IMR-90 (cell line): ENCODE data around the gene ZNF800. TPM values are rescaled to one million over a fixed set of nuclear protein-coding genes. Genes with fewer than 3 reads are reported as not detected.

ENCODE experiments used
- ATAC-seq: fragments of 200-7000 bp; cut with Tn5 transposase; 2 replicates; pipeline ENCODE4 v1.9.1; 2020; ENCODE audit warnings: low read depth, mild to moderate bottlenecking, moderate library complexity
- BruUV-seq: library from RNA; stranded (reverse); fragments of 400-500 nt; replicated peaks from 2 replicates; lab custom pipeline; 2021; lab: Mats Ljungman, UMichigan
- CTCF ChIA-PET: fragments of 300-600 bp; formaldehyde crosslinking; extraction: SDS; loops from one replicate; lab custom pipeline; 2021; ENCODE audit warnings: antibody characterized with exemption; lab: Yijun Ruan, JAX
- POLR2A ChIA-PET: fragments of 300-600 bp; sonication (Branson Sonifier 250); formaldehyde crosslinking; loops from one replicate; lab custom pipeline; 2022; ENCODE audit warnings: antibody characterized with exemption; ENCODE audit not compliant: unreplicated experiment; lab: Charles Lee
- DNase-seq: peaks from one replicate; pipeline ENCODE4 v3.0.0; 2013
- H2AFZ ChIP-seq: replicated peaks from 2 replicates; pipeline ENCODE3; 2013; ENCODE audit warnings: low read length, mild to moderate bottlenecking; ENCODE audit not compliant: poor library complexity
- H2AK5ac ChIP-seq: 2 replicates; pipeline ENCODE4 v1.6.1; 2013; ENCODE audit warnings: low read depth, low read length, inconsistent platforms
- H2AK9ac ChIP-seq: replicated peaks from 2 replicates; pipeline ENCODE3; 2013; ENCODE audit warnings: mild to moderate bottlenecking, low read depth, low read length, moderate library complexity; ENCODE audit not compliant: poor library complexity
- H2BK120ac ChIP-seq: 2 replicates; pipeline ENCODE4 v1.6.1; 2013; ENCODE audit warnings: low read depth, low read length, inconsistent platforms
- H2BK15ac ChIP-seq: 3 replicates; pipeline ENCODE4 v1.6.1; 2013; ENCODE audit warnings: low read depth, low read length, inconsistent platforms
- H2BK20ac ChIP-seq: 2 replicates; pipeline ENCODE4 v1.6.1; 2013; ENCODE audit warnings: low read depth, mild to moderate bottlenecking, inconsistent platforms, low read length, moderate library complexity
- H2BK5ac ChIP-seq: 2 replicates; pipeline ENCODE4 v1.6.1; 2013; ENCODE audit warnings: mild to moderate bottlenecking, low read depth, low read length, inconsistent platforms; ENCODE audit not compliant: poor library complexity, severe bottlenecking
- H3K14ac ChIP-seq: replicated peaks from 2 replicates; pipeline ENCODE4 v1.6.1; 2013; ENCODE audit warnings: low read depth, low read length, inconsistent platforms
- H3K18ac ChIP-seq: 2 replicates; pipeline ENCODE4 v1.6.1; 2013; ENCODE audit warnings: low read depth, low read length, control low read depth
- H3K23ac ChIP-seq: 2 replicates; pipeline ENCODE4 v1.6.1; 2013; ENCODE audit warnings: low read depth, low read length, inconsistent platforms
- H3K27ac ChIP-seq: 2 replicates; pipeline ENCODE4 v1.5.1; 2013; ENCODE audit warnings: mild to moderate bottlenecking, control low read depth, low read length; ENCODE audit not compliant: insufficient read depth
- H3K27me3 ChIP-seq: 2 replicates; pipeline ENCODE4 v1.6.1; 2013; ENCODE audit warnings: low read length; ENCODE audit not compliant: control insufficient read depth, insufficient read depth
- H3K36me3 ChIP-seq: 2 replicates; pipeline ENCODE4 v1.6.1; 2013; ENCODE audit warnings: low read length, mixed read lengths; ENCODE audit not compliant: control insufficient read depth, insufficient read depth
- H3K4ac ChIP-seq: 2 replicates; pipeline ENCODE4 v1.6.1; 2013; ENCODE audit warnings: low read depth, low read length, inconsistent platforms
- H3K4me1 ChIP-seq: 2 replicates; pipeline ENCODE4 v1.6.1; 2013; ENCODE audit warnings: low read length, mixed read lengths; ENCODE audit not compliant: control insufficient read depth, insufficient read depth
- H3K4me2 ChIP-seq: 2 replicates; pipeline ENCODE4 v1.6.1; 2013; ENCODE audit warnings: low read depth, mild to moderate bottlenecking, control low read depth, low read length, moderate library complexity
- H3K4me3 ChIP-seq: 2 replicates; pipeline ENCODE4 v1.5.1; 2013; ENCODE audit warnings: low read depth, mild to moderate bottlenecking, control low read depth, low read length, moderate library complexity; ENCODE audit not compliant: insufficient read depth
- H3K56ac ChIP-seq: 2 replicates; pipeline ENCODE4 v1.6.1; 2013; ENCODE audit warnings: low read length, inconsistent platforms; ENCODE audit not compliant: insufficient read depth; ENCODE audit errors: extremely low read depth
- H3K79me1 ChIP-seq, 2 experiments: 2 replicates each; pipeline ENCODE4 v1.6.1; 2013; ENCODE audit warnings: low read length in 2 of 2, inconsistent platforms in 1 of 2, low read depth in 1 of 2
- H3K9ac ChIP-seq: 2 replicates; pipeline ENCODE4 v1.6.1; 2013; ENCODE audit warnings: low read depth, low read length, control low read depth
- H3K9me1 ChIP-seq: 2 replicates; pipeline ENCODE4 v1.6.1; 2013; ENCODE audit warnings: low read length, inconsistent platforms; ENCODE audit not compliant: insufficient read depth
- H3K9me3 ChIP-seq: 2 replicates; pipeline ENCODE4 v1.6.1; 2013; ENCODE audit warnings: low read length; ENCODE audit not compliant: control insufficient read depth, insufficient read depth
- H4K20me1 ChIP-seq: 2 replicates; pipeline ENCODE4 v1.6.1; 2013; ENCODE audit warnings: low read length, inconsistent platforms; ENCODE audit not compliant: insufficient read depth
- H4K5ac ChIP-seq: 2 replicates; pipeline ENCODE4 v1.6.1; 2013; ENCODE audit warnings: mild to moderate bottlenecking, low read depth, low read length, control low read depth
- H4K8ac ChIP-seq, 2 experiments: 2 replicates each; pipeline ENCODE4 v1.6.1; 2013; ENCODE audit warnings: low read depth in 2 of 2, low read length in 2 of 2, control low read depth in 1 of 2, inconsistent platforms in 1 of 2
- H4K91ac ChIP-seq: 2 replicates; pipeline ENCODE4 v1.6.1; 2013; ENCODE audit warnings: low read depth, low read length, inconsistent platforms; ENCODE audit not compliant: insufficient read depth
- RAD21 ChIP-seq: IDR thresholded peaks from 2 replicates; pipeline ENCODE4 v1.6.1; 2012; ENCODE audit warnings: low read length, improper control_type of control experiment
- RFX5 ChIP-seq: IDR thresholded peaks from 2 replicates; pipeline ENCODE4 v1.8.0; 2012; ENCODE audit warnings: low read depth, mild to moderate bottlenecking, low read length, moderate library complexity
- WGBS, 2 experiments: methylation state at CpG; one replicate each; pipeline versions ENCODE4 v1.1.5 to v1.1.7; 2013; ENCODE audit warnings: missing lambda C conversion rate in 2 of 2; ENCODE audit not compliant: insufficient read length in 1 of 2; ENCODE audit errors: extremely low coverage in 2 of 2; 5-methylcytosine and 5-hydroxymethylcytosine counted together
- dilution Hi-C: fragments of 300-500 bp; cut with HindIII; formaldehyde crosslinking; loops from one replicate; pipeline ENCODE4 v1.14.3; 2018; ENCODE audit warnings: low sequenced_read_pairs; ENCODE audit not compliant: unreplicated experiment
- in situ Hi-C: fragments of 300-500 bp; cut with MboI; formaldehyde crosslinking; loops from 3 replicates; pipeline ENCODE4 v1.14.3; 2019; ENCODE audit warnings: low sequenced_read_pairs, inconsistent platforms, mixed read lengths
- intact Hi-C: fragments of 100-400 bp; cut with micrococcal nuclease; formaldehyde crosslinking; loops from 2 replicates; pipeline ENCODE4 v1.10.0; 2022
- polyA plus RNA-seq, 3 experiments: library from polyadenylated mRNA; depleted of rRNA; stranded (reverse); fragments of >200 nt; gene quantifications; 2 replicates each; pipeline ENCODE4 v1.2.3, GENCODE V29; 2012; ENCODE audit warnings: low replicate concordance in 1 of 3
- total RNA-seq: library from RNA; depleted of rRNA; stranded (reverse); fragments of >200 nt; gene quantifications from 2 replicates; pipeline ENCODE4 v1.2.3, GENCODE V29; 2012

The ZNF800 gene
- total and polyA plus RNA-seq, 2 of the 4 experiments (the other 2 are of a cell fraction): 6.9 to 13.1 TPM

DNA sequence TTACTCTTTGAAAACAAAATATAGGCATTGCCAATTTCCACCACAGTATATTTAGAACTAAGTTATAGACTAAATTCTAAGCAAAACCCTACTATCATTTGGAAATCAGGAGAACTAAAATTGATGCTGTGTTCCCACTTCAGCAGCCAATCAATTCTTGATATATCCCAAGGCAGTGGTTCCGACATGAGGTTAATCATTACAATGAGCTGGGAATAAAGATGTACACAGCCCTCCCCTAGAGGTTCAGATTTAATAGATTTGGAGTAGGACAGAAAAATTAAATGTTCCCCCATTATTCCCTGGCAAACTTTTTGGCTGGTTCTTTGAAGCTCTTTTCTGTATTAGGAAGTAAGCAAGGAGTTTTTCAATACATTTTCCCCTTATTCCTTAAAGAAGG lies 15.1 kb downstream of the ZNF800 start:
- dilution Hi-C loops: no loop called here
- H3K23ac ChIP-seq: no peak overlapping the region
- H3K4ac ChIP-seq: no peak overlapping the region
- H2BK5ac ChIP-seq: no peak overlapping the region
- no peak overlapping the region for H3K4me3 ChIP-seq
- no peak overlapping the region for H4K8ac ChIP-seq
- ATAC-seq (no peak), DNase-seq (no peak)
- H4K20me1 ChIP-seq: peaks cover 3% of the 10 kb centered on the region; the same call in 1 of the 2 replicates
- no peak overlapping the region for H3K56ac ChIP-seq
- H4K91ac ChIP-seq: no peak overlapping the region
- H4K5ac ChIP-seq: no peak overlapping the region
- ChIA-PET CTCF (no interaction called here), POLR2A (no interaction called here)
- H2BK15ac ChIP-seq: no peak overlapping the region
- intact Hi-C loops: loop anchor here (10.0 kb wide), 1 partner anchor 837 kb away; no protein-coding TSS in a partner anchor
- H2AK9ac ChIP-seq: no peak overlapping the region
- H3K14ac ChIP-seq: no peak overlapping the region
- H2AFZ ChIP-seq: no peak overlapping the region
- no peaks in the 10 kb centered on the region for H3K9me3 ChIP-seq
- H3K4me1 ChIP-seq: no peaks in the 10 kb centered on the region
- TF ChIP-seq RAD21 (no peak), RFX5 (no peak)
- H2BK20ac ChIP-seq: no peak overlapping the region
- no peaks in the 10 kb centered on the region for H3K9me1 ChIP-seq
- H3K79me1 ChIP-seq: peaks cover 7 to 9% of the 10 kb centered on the region in 2 experiments; a peak in 3 of 4 replicates
- in situ Hi-C loops: no loop called here
- peaks cover 11% of the 10 kb centered on the region for H3K36me3 ChIP-seq
- H2AK5ac ChIP-seq: no peak overlapping the region
- no peak overlapping the region for H3K9ac ChIP-seq
- H3K18ac ChIP-seq: no peak overlapping the region
- BruUV-seq: no TSS peak
- no peak overlapping the region for H2BK120ac ChIP-seq
- WGBS, 2 experiments: no CpG with 5 or more reads among the region's 1 CpG
- H3K27ac ChIP-seq: no peak overlapping the region
- no peaks in the 10 kb centered on the region for H3K27me3 ChIP-seq
- no peak overlapping the region for H3K4me2 ChIP-seq
